Measurements from ENCODE around the gene PDCD2. TPM values are rescaled to one million over a fixed set of nuclear protein-coding genes. Genes with fewer than 3 reads are reported as not detected.

Gene PDCD2
- total RNA-seq, 4 donors from 2014 or later, result 61.5 to 113 (median 83.0) TPM

DNA sequence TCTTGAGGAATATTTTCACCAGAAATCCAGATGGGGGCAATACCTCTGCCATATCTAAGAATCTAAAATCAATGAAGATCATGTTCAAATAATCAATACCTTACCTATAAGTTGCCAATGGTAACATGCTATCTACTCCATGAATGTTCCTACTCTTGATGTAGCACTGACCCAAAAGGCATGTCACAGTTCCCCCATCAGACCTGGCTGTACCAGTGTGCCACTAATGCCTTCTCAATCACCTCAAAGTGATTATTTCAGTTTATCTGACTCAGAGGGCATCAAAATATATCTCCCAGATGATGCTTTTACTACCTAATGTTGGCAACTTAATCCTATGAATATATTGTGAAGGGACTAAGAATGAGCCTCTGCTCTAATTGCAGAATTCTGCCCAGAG, 5.5 kb downstream of the PDCD2 start:
- intact Hi-C loops (cut with DNase I; ENCODE audit: low total_unique reads), result no loop called here
- no peak for ATAC-seq
- H3K27ac ChIP-seq, result no peak overlapping the region
- TF ChIP-seq, protein P1, sequence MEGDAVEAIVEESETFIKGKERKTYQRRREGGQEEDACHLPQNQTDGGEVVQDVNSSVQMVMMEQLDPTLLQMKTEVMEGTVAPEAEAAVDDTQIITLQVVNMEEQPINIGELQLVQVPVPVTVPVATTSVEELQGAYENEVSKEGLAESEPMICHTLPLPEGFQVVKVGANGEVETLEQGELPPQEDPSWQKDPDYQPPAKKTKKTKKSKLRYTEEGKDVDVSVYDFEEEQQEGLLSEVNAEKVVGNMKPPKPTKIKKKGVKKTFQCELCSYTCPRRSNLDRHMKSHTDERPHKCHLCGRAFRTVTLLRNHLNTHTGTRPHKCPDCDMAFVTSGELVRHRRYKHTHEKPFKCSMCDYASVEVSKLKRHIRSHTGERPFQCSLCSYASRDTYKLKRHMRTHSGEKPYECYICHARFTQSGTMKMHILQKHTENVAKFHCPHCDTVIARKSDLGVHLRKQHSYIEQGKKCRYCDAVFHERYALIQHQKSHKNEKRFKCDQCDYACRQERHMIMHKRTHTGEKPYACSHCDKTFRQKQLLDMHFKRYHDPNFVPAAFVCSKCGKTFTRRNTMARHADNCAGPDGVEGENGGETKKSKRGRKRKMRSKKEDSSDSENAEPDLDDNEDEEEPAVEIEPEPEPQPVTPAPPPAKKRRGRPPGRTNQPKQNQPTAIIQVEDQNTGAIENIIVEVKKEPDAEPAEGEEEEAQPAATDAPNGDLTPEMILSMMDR (IDR thresholded peaks at IDR 0.05 in 4 of 5, conservative IDR thresholded peaks at IDR 0.05 in 1 of 5), result no peak
- no peak for TF ChIP-seq POLR2A (IDR thresholded peaks at IDR 0.05)
- DNase-seq, result no peak
- peaks cover 0 to 74% of the 10 kb centered on the region in 2 donors for H3K36me3 ChIP-seq
- in situ Hi-C loops (cut with MboI; ENCODE audit: low sequenced_read_pairs in 4 of 4), result no loop called here
- H3K4me1 ChIP-seq, result peaks cover 6 to 9% of the 10 kb centered on the region in 2 donors
- no peaks in the 10 kb centered on the region for H3K27me3 ChIP-seq
- no peaks in the 10 kb centered on the region for H3K9me3 ChIP-seq
- H3K4me3 ChIP-seq, result no peak overlapping the region

DNA sequence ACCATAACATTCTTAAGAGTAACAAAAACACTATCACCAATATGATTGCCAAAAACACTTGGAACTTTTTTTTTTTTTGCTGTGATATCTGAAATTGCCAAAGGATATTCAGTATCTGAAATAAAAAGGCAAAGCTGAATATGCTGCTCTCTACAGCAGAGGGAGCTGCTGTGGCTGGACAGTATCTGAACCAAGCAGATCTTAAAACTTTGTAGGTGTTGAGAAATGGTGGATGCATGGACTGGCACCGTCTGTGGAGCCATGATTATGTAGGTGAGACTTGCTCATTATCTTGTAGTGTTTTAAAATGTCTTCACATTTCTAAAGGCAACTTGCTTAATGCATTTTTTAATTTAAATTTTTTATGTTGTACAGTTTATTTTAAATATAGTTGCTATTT, 9.2 kb downstream of the PDCD2 start:
- Histone ChIP-seq H3K4me1 (no peaks in the 10 kb centered on the region), H3K4me3 (no peak overlapping the region), H3K36me3 (peaks cover 0 to 84% of the 10 kb centered on the region in 2 donors), H3K27ac (no peak overlapping the region), H3K9me3 (no peaks in the 10 kb centered on the region), H3K27me3 (no peaks in the 10 kb centered on the region)
- no peak for TF ChIP-seq POLR2A (IDR thresholded peaks at IDR 0.05)
- TF ChIP-seq, protein P1 (IDR thresholded peaks at IDR 0.05 in 4 of 5, conservative IDR thresholded peaks at IDR 0.05 in 1 of 5), result no peak
- ATAC-seq (no peak), DNase-seq (no peak)
- intact Hi-C loops (cut with DNase I; ENCODE audit: low total_unique reads), result no loop called here
- in situ Hi-C loops (cut with MboI; ENCODE audit: low sequenced_read_pairs in 4 of 4), result no loop called here

DNA sequence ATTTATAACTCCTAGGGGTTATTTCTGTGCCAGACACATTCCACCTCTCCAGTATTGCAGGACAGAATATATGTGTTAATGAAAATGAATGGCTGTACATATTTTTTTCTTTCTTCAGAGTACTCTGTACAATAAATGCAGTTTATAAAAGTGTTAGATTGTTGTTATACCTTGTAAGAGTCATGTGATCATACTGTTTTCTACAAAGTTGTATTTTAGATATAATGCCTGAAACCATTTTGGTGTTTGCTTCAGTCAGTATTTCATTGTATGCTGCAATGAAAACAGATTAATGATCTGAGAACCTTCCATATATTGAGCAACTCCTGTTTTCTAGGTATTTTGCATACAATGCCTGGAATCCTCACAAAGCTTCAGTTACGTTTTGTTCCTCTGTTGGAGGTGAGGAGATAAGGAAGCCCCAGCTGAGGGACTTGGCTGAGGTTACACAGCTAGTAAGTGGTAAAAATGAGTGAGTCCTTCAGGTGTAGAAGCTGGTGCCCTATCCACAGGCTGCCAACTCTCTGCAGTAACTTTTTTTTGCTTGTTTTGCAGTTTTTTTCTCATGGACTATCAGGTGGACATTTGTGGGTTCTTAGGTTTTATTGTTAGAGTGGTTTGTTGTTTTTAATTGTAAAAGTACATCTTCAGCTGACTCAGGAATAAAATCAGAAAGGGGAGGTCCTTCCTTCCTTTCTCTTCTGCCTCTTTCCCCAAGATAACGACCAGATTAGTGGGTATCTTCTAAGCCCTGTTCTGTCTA, 11.6 kb downstream of the PDCD2 start:
- in situ Hi-C loops (cut with MboI; ENCODE audit: low sequenced_read_pairs in 4 of 4) (no loop called here), intact Hi-C loops (cut with DNase I; ENCODE audit: low total_unique reads) (no loop called here)
- H3K4me1 ChIP-seq, result no peaks in the 10 kb centered on the region
- no peaks in the 10 kb centered on the region for H3K9me3 ChIP-seq
- H3K27ac ChIP-seq, result no peak overlapping the region
- no peak for ATAC-seq
- H3K36me3 ChIP-seq, result peaks cover 0 to 77% of the 10 kb centered on the region in 2 donors
- no peak for DNase-seq
- H3K27me3 ChIP-seq, result no peaks in the 10 kb centered on the region
- H3K4me3 ChIP-seq, result no peak overlapping the region
- TF ChIP-seq POLR2A (IDR thresholded peaks at IDR 0.05), result no peak
- TF ChIP-seq, protein P1 (IDR thresholded peaks at IDR 0.05 in 4 of 5, conservative IDR thresholded peaks at IDR 0.05 in 1 of 5), result no peak

DNA sequence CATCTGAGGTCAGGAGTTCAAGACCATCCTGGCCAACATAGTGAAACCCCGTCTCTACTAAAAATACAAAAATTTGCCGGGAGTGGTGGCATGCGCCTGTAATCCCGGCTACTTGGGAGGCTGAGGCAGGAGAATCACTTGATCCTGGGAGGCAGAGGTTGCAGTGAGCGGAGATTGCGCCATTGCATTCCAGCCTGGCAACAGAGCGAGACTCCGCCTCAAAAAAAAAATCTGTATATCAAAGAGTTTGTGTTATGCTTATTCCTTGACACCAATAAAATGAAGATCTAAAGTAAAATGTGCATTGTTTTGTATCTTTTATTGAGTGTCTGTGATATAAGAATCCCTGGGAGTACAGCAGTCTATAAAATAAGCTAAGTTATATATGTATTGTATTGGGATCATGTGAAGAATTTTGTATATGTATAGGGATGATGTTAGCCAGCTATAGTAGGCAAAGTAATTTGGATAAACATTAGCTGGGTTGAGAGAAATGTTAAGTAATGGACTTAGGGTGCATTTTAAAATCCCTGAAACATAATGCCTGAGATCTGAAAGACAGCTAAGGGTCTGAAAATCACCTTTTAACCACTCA, 19.4 kb downstream of the PDCD2 start:
- ATAC-seq, result no peak
- Histone ChIP-seq H3K4me3 (no peak overlapping the region), H3K27ac (no peak overlapping the region), H3K4me1 (no peaks in the 10 kb centered on the region), H3K9me3 (no peaks in the 10 kb centered on the region), H3K36me3 (peaks cover 0 to 81% of the 10 kb centered on the region in 2 donors), H3K27me3 (no peaks in the 10 kb centered on the region)
- intact Hi-C loops (cut with DNase I; ENCODE audit: low total_unique reads), result no loop called here
- DNase-seq, result no peak
- TF ChIP-seq, protein P1 (IDR thresholded peaks at IDR 0.05 in 4 of 5, conservative IDR thresholded peaks at IDR 0.05 in 1 of 5), result no peak
- TF ChIP-seq POLR2A (IDR thresholded peaks at IDR 0.05), result no peak
- in situ Hi-C loops (cut with MboI; ENCODE audit: low sequenced_read_pairs in 4 of 4), result no loop called here
